H1 (cell line): ENCODE measurements around the gene GNL3L. TPM values are rescaled to one million over a fixed set of nuclear protein-coding genes. Genes with fewer than 3 reads are reported as not detected.

Source experiments
- CTCF ChIA-PET: fragments of 300-600 bp; sonication (Branson Sonifier 250); formaldehyde crosslinking; loops from one replicate; lab custom pipeline; 2021; ENCODE audit not compliant: partially characterized antibody; lab: Charles Lee
- POLR2A ChIA-PET: fragments of 300-600 bp; sonication (Branson Sonifier 250); formaldehyde crosslinking; loops from one replicate; lab custom pipeline; 2021; ENCODE audit warnings: inconsistent platforms; ENCODE audit not compliant: partially characterized antibody; lab: Charles Lee
- DNase-seq, 2 experiments: peaks; one replicate each; pipeline versions ENCODE4 v3.0.0 to v3.0.0-alpha.2; 2010 to 2022; ENCODE audit warnings: low spot score in 2 of 2, low read depth in 1 of 2, mixed read lengths in 1 of 2
- FAIRE-seq: peaks from 2 replicates; lab custom pipeline; 2011; peaks lifted over from hg19 to GRCh38; lab: Jason Lieb, UNC
- H2AFZ ChIP-seq: 2 replicates; pipeline ENCODE4 v1.8.1; 2012; ENCODE audit warnings: low read length, inconsistent platforms
- H2AK5ac ChIP-seq: 2 replicates; pipeline ENCODE4 v1.6.1; 2013; ENCODE audit warnings: low read depth, low read length
- H2BK120ac ChIP-seq: replicated peaks from 2 replicates; pipeline ENCODE3; 2013; ENCODE audit warnings: low read depth, low read length, inconsistent platforms
- H2BK12ac ChIP-seq: 2 replicates; pipeline ENCODE4 v1.6.1; 2013; ENCODE audit warnings: low read depth, low read length
- H2BK15ac ChIP-seq: 2 replicates; pipeline ENCODE4 v1.6.1; 2013; ENCODE audit warnings: low read length
- H2BK20ac ChIP-seq: 2 replicates; pipeline ENCODE4 v1.6.1; 2013; ENCODE audit warnings: low read length
- H2BK5ac ChIP-seq: 2 replicates; pipeline ENCODE4 v1.6.1; 2013; ENCODE audit warnings: low read depth, low read length
- H3K14ac ChIP-seq: 2 replicates; pipeline ENCODE4 v1.6.1; 2013; ENCODE audit warnings: inconsistent platforms; ENCODE audit not compliant: insufficient read length
- H3K18ac ChIP-seq: 2 replicates; pipeline ENCODE4 v1.6.1; 2013; ENCODE audit warnings: low read length; ENCODE audit errors: extremely low read depth
- H3K23ac ChIP-seq: 2 replicates; pipeline ENCODE4 v1.6.1; 2013; ENCODE audit warnings: inconsistent platforms; ENCODE audit not compliant: insufficient read length
- H3K23me2 ChIP-seq: 2 replicates; pipeline ENCODE4 v1.6.1; 2013; ENCODE audit warnings: low read depth, low read length
- H3K27ac ChIP-seq: 2 replicates; pipeline ENCODE4 v1.6.1; 2011; ENCODE audit warnings: low read depth, low read length, inconsistent platforms
- H3K27me3 ChIP-seq, 4 experiments: replicated peaks in 1 of 4; 1 replicate in 1 of 4; 2 replicates in 3 of 4; pipeline versions ENCODE4 v1.6.1 to v1.8.1; 2011 to 2013; ENCODE audit warnings: low read length in 3 of 4, mild to moderate bottlenecking in 3 of 4, inconsistent platforms in 2 of 4, mixed read lengths in 2 of 4, moderate library complexity in 1 of 4; ENCODE audit not compliant: control insufficient read depth in 3 of 4, insufficient read depth in 3 of 4; ENCODE audit errors: extremely low read depth in 1 of 4
- H3K36me3 ChIP-seq, 4 experiments: 2 replicates each; pipeline versions ENCODE4 v1.6.1 to v1.8.1; 2011 to 2013; ENCODE audit warnings: mild to moderate bottlenecking in 4 of 4, low read length in 3 of 4, moderate library complexity in 2 of 4, control low read depth in 1 of 4, inconsistent platforms in 1 of 4; ENCODE audit not compliant: insufficient read depth in 4 of 4, control insufficient read depth in 2 of 4
- H3K4ac ChIP-seq: replicated peaks from 2 replicates; pipeline ENCODE3; 2013; ENCODE audit warnings: low read length, low read depth, mixed read lengths, inconsistent platforms; ENCODE audit not compliant: insufficient read length
- H3K4me1 ChIP-seq, 4 experiments: replicated peaks in 1 of 4; 1 replicate in 1 of 4; 2 replicates in 3 of 4; pipeline versions ENCODE4 v1.6.1 to v1.8.1; 2011 to 2013; ENCODE audit warnings: low read length in 3 of 4, inconsistent platforms in 2 of 4, mixed read lengths in 1 of 4; ENCODE audit not compliant: insufficient read depth in 4 of 4, control insufficient read depth in 3 of 4
- H3K4me2 ChIP-seq, 2 experiments: 2 replicates each; pipeline versions ENCODE4 v1.6.1 to v1.8.1; 2011 to 2013; ENCODE audit warnings: low read depth in 2 of 2, low read length in 2 of 2, control low read depth in 1 of 2, inconsistent platforms in 1 of 2, mild to moderate bottlenecking in 1 of 2; ENCODE audit not compliant: insufficient read depth in 1 of 2
- H3K4me3 ChIP-seq, 4 experiments: fragments of 200-600, 300-600 bp in 1 of 4; sonication (generic), shearing (Covaris generic), sonication (Bioruptor Twin) in 1 of 4; 2 replicates each; pipeline versions ENCODE4 v1.5.1 to v1.8.1; 2011 to 2016; ENCODE audit warnings: low read length in 4 of 4, low read depth in 3 of 4, control low read depth in 2 of 4, inconsistent platforms in 2 of 4, mild to moderate bottlenecking in 2 of 4, mixed read lengths in 1 of 4, moderate library complexity in 1 of 4; ENCODE audit not compliant: insufficient read depth in 2 of 4; ENCODE audit errors: extremely low read depth in 1 of 4
- H3K56ac ChIP-seq: replicated peaks from 2 replicates; pipeline ENCODE3; 2013; ENCODE audit warnings: low read depth, mild to moderate bottlenecking, mixed read lengths, low read length, inconsistent platforms; ENCODE audit not compliant: insufficient read length
- H3K79me1 ChIP-seq: 2 replicates; pipeline ENCODE4 v1.6.1; 2013; ENCODE audit warnings: low read depth, low read length, control low read depth
- H3K79me2 ChIP-seq, 2 experiments: 2 replicates each; pipeline versions ENCODE4 v1.6.1 to v1.8.1; 2012 to 2013; ENCODE audit warnings: low read length in 2 of 2, mild to moderate bottlenecking in 2 of 2, inconsistent platforms in 1 of 2; ENCODE audit not compliant: insufficient read depth in 2 of 2, control insufficient read depth in 1 of 2
- H3K9ac ChIP-seq, 4 experiments: replicated peaks in 1 of 4; 1 replicate in 1 of 4; 2 replicates in 3 of 4; pipeline versions ENCODE4 v1.6.1 to v1.8.1; 2011 to 2013; ENCODE audit warnings: low read depth in 3 of 4, low read length in 3 of 4, control low read depth in 2 of 4, mild to moderate bottlenecking in 2 of 4, moderate library complexity in 2 of 4, inconsistent platforms in 1 of 4; ENCODE audit errors: extremely low read depth in 1 of 4
- H3K9me3 ChIP-seq, 2 experiments: 2 replicates each; pipeline versions ENCODE4 v1.6.1 to v1.8.1; 2012 to 2013; ENCODE audit warnings: mild to moderate bottlenecking in 2 of 2, moderate library complexity in 2 of 2, control low read depth in 1 of 2, inconsistent platforms in 1 of 2, low read depth in 1 of 2, low read length in 1 of 2, mixed read lengths in 1 of 2; ENCODE audit not compliant: insufficient read depth in 2 of 2
- H4K20me1 ChIP-seq, 2 experiments: replicated peaks in 1 of 2; 2 replicates each; pipeline versions ENCODE3 to v1.8.1; 2011 to 2013; ENCODE audit warnings: inconsistent platforms in 2 of 2, low read length in 2 of 2, mild to moderate bottlenecking in 1 of 2; ENCODE audit not compliant: insufficient read depth in 2 of 2, control insufficient read depth in 1 of 2
- H4K5ac ChIP-seq: 2 replicates; pipeline ENCODE4 v1.6.1; 2013; ENCODE audit warnings: low read length, low read depth, mixed read lengths, inconsistent platforms; ENCODE audit not compliant: insufficient read length
- H4K8ac ChIP-seq: 2 replicates; pipeline ENCODE4 v1.8.0; 2013; ENCODE audit warnings: mild to moderate bottlenecking, moderate library complexity, low read length, inconsistent platforms; ENCODE audit not compliant: insufficient read depth; ENCODE audit errors: extremely low read depth
- H4K91ac ChIP-seq: replicated peaks from 2 replicates; pipeline ENCODE3; 2013; ENCODE audit warnings: low read length, mixed read lengths, inconsistent platforms; ENCODE audit not compliant: insufficient read length
- BCL11A ChIP-seq, 2 experiments: IDR thresholded peaks; one replicate each; pipeline ENCODE4 v1.6.1; 2011; ENCODE audit warnings: low read depth in 2 of 2, low read length in 2 of 2, mild to moderate bottlenecking in 2 of 2
- EP300 ChIP-seq, 2 experiments: IDR thresholded peaks; 1 replicate in 1 of 2; 2 replicates in 1 of 2; pipeline ENCODE4 v1.6.1; 2011 to 2012; ENCODE audit warnings: low read depth in 2 of 2, low read length in 2 of 2, mild to moderate bottlenecking in 2 of 2, borderline replicate concordance in 1 of 2, inconsistent platforms in 1 of 2, moderate library complexity in 1 of 2
- JUND ChIP-seq: IDR thresholded peaks from 2 replicates; pipeline ENCODE4 v1.6.1; 2011; ENCODE audit warnings: mild to moderate bottlenecking, improper control_type of control experiment, low read length
- MAX ChIP-seq: IDR thresholded peaks from 2 replicates; pipeline ENCODE4 v1.6.1; 2012; ENCODE audit warnings: inconsistent platforms
- NANOG ChIP-seq: IDR thresholded peaks from 2 replicates; pipeline ENCODE4 v1.6.1; 2011; ENCODE audit warnings: low read length, low read depth, mild to moderate bottlenecking, inconsistent platforms; ENCODE audit not compliant: insufficient read depth, poor library complexity, severe bottlenecking
- SP1 ChIP-seq: IDR thresholded peaks from 2 replicates; pipeline ENCODE4 v1.6.1; 2011; ENCODE audit warnings: low read depth, low read length
- YY1 ChIP-seq: IDR thresholded peaks from 2 replicates; pipeline ENCODE4 v1.6.1; 2011; ENCODE audit warnings: low read depth, mild to moderate bottlenecking, low read length
- WGBS, 2 experiments: shearing (Covaris generic) in 1 of 2; methylation state at CpG; one replicate each; pipeline versions ENCODE4 v1.1.6 to v1.1.7; 2013 to 2015; ENCODE audit warnings: low lambda C conversion rate in 2 of 2, mixed read lengths in 2 of 2, inconsistent platforms in 1 of 2, low coverage in 1 of 2, missing lambda C conversion rate in 1 of 2; ENCODE audit not compliant: insufficient replicate concordance in 2 of 2, insufficient coverage in 1 of 2, insufficient read length in 1 of 2; ENCODE audit errors: extremely low coverage in 1 of 2, missing lambda C conversion rate in 1 of 2; 5-methylcytosine and 5-hydroxymethylcytosine counted together
- long read RNA-seq, 2 experiments: library from RNA in 1 of 2; library from capped mRNA in 1 of 2; stranded (forward); transcript quantifications; one replicate each; pipeline ENCODE4 v2.0.0, GENCODE V29; 2021; ENCODE audit warnings: inconsistent platforms in 1 of 2
- polyA minus RNA-seq, 3 experiments: library from RNA; depleted of rRNA, polyadenylated mRNA; stranded (reverse); fragments of >200 nt; gene quantifications; 1 replicate in 2 of 3; 2 replicates in 1 of 3; pipeline ENCODE4 v1.2.3, GENCODE V29; 2011
- polyA plus RNA-seq, 7 experiments: library from polyadenylated mRNA; depleted of rRNA in 3 of 7; stranded (reverse) in 5 of 7; unstranded in 2 of 7; fragments of >200 nt in 5 of 7; fragments of 200-250 nt in 2 of 7; gene quantifications; 1 replicate in 5 of 7; 2 replicates in 1 of 7; 4 replicates in 1 of 7; pipeline versions ENCODE4 v1.2.1 to v1.2.3, GENCODE V29; 2011 to 2013; ENCODE audit warnings: missing spikeins in 2 of 7, mixed read lengths in 2 of 7
- total RNA-seq: library from RNA; stranded (reverse); fragmentation: NEBNext Ultra II Directional; extraction: Animal tissue kit (Norgen Biotek cat#: 25700); gene quantifications from 2 replicates; pipeline ENCODE4 v1.2.1, GENCODE V29; 2021

GNL3L gene
- total RNA-seq (70.6 and 71.2 TPM in 2 replicates), polyA plus RNA-seq (2011; rRNA removed) (19.1 and 20.4 TPM in 2 replicates), polyA minus RNA-seq (2011; rRNA and poly(A)+ RNA removed) (61.9 and 66.7 TPM in 2 replicates)
- polyA plus RNA-seq (2011; cell fraction: cytosol; rRNA removed) = 23.1 TPM
- polyA plus RNA-seq (2011; cell fraction: nucleus; rRNA removed) = 26.3 TPM
- polyA plus RNA-seq (2012, experiment 1 of 2) = 21.9 to 29.3 TPM (median 28.8 TPM) in 4 replicates
- polyA plus RNA-seq (2012, experiment 2 of 2) = 19.1 TPM
- 25.4 TPM for polyA plus RNA-seq (2013, experiment 1 of 2)
- 22.3 TPM for polyA plus RNA-seq (2013, experiment 2 of 2)
- polyA minus RNA-seq (2011; cell fraction: cytosol; rRNA and poly(A)+ RNA removed) = 41.2 TPM
- polyA minus RNA-seq (2011; cell fraction: nucleus; rRNA and poly(A)+ RNA removed) = 31.9 TPM
- long read RNA-seq, experiment 1, partial matches to known transcripts = 3 of 5 reads
- long read RNA-seq, experiment 1, other reads (novel, unspliced or antisense) = 2 of 5 reads
- long read RNA-seq, experiment 2, partial matches to known transcripts = 2 of 11 reads
- long read RNA-seq, experiment 2, other reads (novel, unspliced or antisense) = 4 of 11 reads

GRCh38 chrX:54529552-54530356 is at the start of gene GNL3L:
TSS of gene GNL3L (plus strand) at chrX:54530219. CDS start at chrX:54532567, 2,348 bp downstream.
- peaks cover 3% of the 10 kb centered on the region; the same call in 1 of the 2 replicates for H3K23me2 ChIP-seq
- H3K23ac ChIP-seq = no peak within 1 kb of the TSS
- DNase-seq (peak; percentile 36 to 77), FAIRE-seq (peak; percentile 24)
- WGBS, 2 experiments = 23% methylated on average over 11 of the region's 51 CpGs; no CpG with 5 or more reads in 1 of the 2 experiments
- H2BK5ac ChIP-seq = peak within 1 kb of the TSS; percentile 89
- H3K14ac ChIP-seq = no peak within 1 kb of the TSS
- H2BK15ac ChIP-seq = 0 out of 2 replicates have a peak within 1 kb of the TSS, but pooled peaks have one; percentile 72
- H3K9ac ChIP-seq = peak within 1 kb of the TSS; percentile 77 to 99 (median 84)
- peaks cover 0 to 16% (median 7%) of the 10 kb centered on the region in 4 experiments; a peak in 5 of 8 replicates for H3K36me3 ChIP-seq
- peak within 1 kb of the TSS; percentile 79 for H4K91ac ChIP-seq
- peaks cover 12 to 42% of the 10 kb centered on the region in 2 experiments; a peak in 3 of 4 replicates for H3K79me2 ChIP-seq
- H3K4me1 ChIP-seq = peaks cover 0 to 3% (median 1%) of the 10 kb centered on the region in 4 experiments; a peak in 2 of 7 replicates
- H4K8ac ChIP-seq = peak within 1 kb of the TSS; percentile 97
- H2BK120ac ChIP-seq = no peak within 1 kb of the TSS
- peaks cover 0 to 3% of the 10 kb centered on the region in 2 experiments for H4K20me1 ChIP-seq
- H3K79me1 ChIP-seq = no peaks in the 10 kb centered on the region
- H3K4ac ChIP-seq = peak within 1 kb of the TSS; percentile 66
- peak within 1 kb of the TSS; percentile 89 for H3K56ac ChIP-seq
- CTCF ChIA-PET = interaction anchor here (0.6 to 1.4 kb wide), 2 partner anchors 49 to 1245 kb away, joined by 3 read pairs; no protein-coding TSS in a partner anchor
- H4K5ac ChIP-seq = peak within 1 kb of the TSS; percentile 83
- peak within 1 kb of the TSS; percentile 75; the same call in 1 of the 2 replicates for H2BK12ac ChIP-seq
- peak within 1 kb of the TSS; percentile 88 to 99 (median 98) for H3K4me3 ChIP-seq
- no peaks in the 10 kb centered on the region for H3K9me3 ChIP-seq
- H2BK20ac ChIP-seq = no peak within 1 kb of the TSS
- 0 out of 2 replicates have a peak within 1 kb of the TSS, but pooled peaks have one; percentile 24 for H2AK5ac ChIP-seq
- POLR2A ChIA-PET = interaction anchor here (0.5 to 2.3 kb wide), 16 partner anchors 9 to 277 kb away, joined by 3 to 8 read pairs (median 4); partner anchors contain the start of genes MAGED2 and TSR2
- H3K27ac ChIP-seq = peak within 1 kb of the TSS; percentile 97
- peak within 1 kb of the TSS; percentile 95 for H3K18ac ChIP-seq
- peak within 1 kb of the TSS; percentile 79; the same call in 1 of the 2 replicates for H2AFZ ChIP-seq
- peak within 1 kb of the TSS; percentile 89 to 92 for H3K4me2 ChIP-seq
- no peaks in the 10 kb centered on the region for H3K27me3 ChIP-seq
- TF ChIP-seq SP1 (0 out of 2 replicates have a peak, but pooled peaks have one; percentile 16), JUND (no peak), NANOG (no peak), BCL11A (IDR thresholded peaks at IDR 0.05; ENCODE audit: low read depth in 2 of 2, low read length in 2 of 2) (no peak), YY1 (peak; percentile 97), EP300 (IDR thresholded peaks at IDR 0.05; ENCODE audit: borderline replicate concordance in 1 of 2, low read depth in 2 of 2, low read length in 2 of 2) (no peak), MAX (peak; percentile 95)
